ENCODE results near the gene TTC23L.

The TTC23L gene

GRCh38 chr5:34924462-34924765, 85.5 kb downstream of the TTC23L start:
- DNase-seq: no peak

GRCh38 chr5:34926318-34926888, 87.4 kb downstream of the TTC23L start:
- no peak for DNase-seq

GRCh38 chr5:34927785-34928184, 88.8 kb downstream of the TTC23L start:
- DNase-seq: no peak

GRCh38 chr5:34928267-34928666, 89.3 kb downstream of the TTC23L start:
- no peak for DNase-seq

- DNase-seq: peak; percentile 98
Measured at GRCh38 chr5:34929134-34929719, 90.3 kb downstream of the TTC23L start, which contains the start of gene DNAJC21. Gene DNAJC21 (plus strand): TSS chr5:34929559. CDS start chr5:34929820, 261 bp downstream.

- peak; percentile 81 for DNase-seq
Measured at GRCh38 chr5:34929720-34930461, 90.9 kb downstream of the TTC23L start.

GRCh38 chr5:34930462-34930844, 91.5 kb downstream of the TTC23L start:
- DNase-seq: no peak

GRCh38 chr5:34930870-34931269, 91.9 kb downstream of the TTC23L start:
- DNase-seq: no peak

GRCh38 chr5:34932947-34933346, 94.0 kb downstream of the TTC23L start:
- no peak for DNase-seq

GRCh38 chr5:34941936-34942335, 103.0 kb downstream of the TTC23L start:
- no peak for DNase-seq

GRCh38 chr5:34944044-34944443, 105.1 kb downstream of the TTC23L start:
- DNase-seq: no peak

GRCh38 chr5:34944460-34945047, 105.6 kb downstream of the TTC23L start:
- no peak for DNase-seq

All from activated T-cell treated with anti-CD3 and anti-CD28 coated beads, Interleukin-2, amount 50 U/mL, for 1 hour (primary cell).